BJ (cell line): ENCODE measurements around the gene RPAP3. TPM values are rescaled to one million over a fixed set of nuclear protein-coding genes. Genes with fewer than 3 reads are reported as not detected.

Source experiments
- CTCF ChIA-PET: fragments of 350-600 bp; formaldehyde crosslinking; extraction: SDS; loops from one replicate; lab custom pipeline; 2021; ENCODE audit warnings: antibody characterized with exemption, inconsistent platforms; lab: Yijun Ruan, JAX
- POLR2A ChIA-PET: fragments of 300-600 bp; sonication (Branson Sonifier 250); formaldehyde crosslinking; extraction: SDS; loops from one replicate; lab custom pipeline; 2021; ENCODE audit warnings: antibody characterized with exemption; lab: Charles Lee
- DNase-seq: peaks from one replicate; pipeline ENCODE4 v3.0.0-alpha.2; 2011; ENCODE audit warnings: low read depth
- H3K27me3 ChIP-seq: 2 replicates; pipeline ENCODE4 v1.6.0; 2011; ENCODE audit warnings: low read length; ENCODE audit not compliant: control insufficient read depth, insufficient read depth
- H3K36me3 ChIP-seq: 2 replicates; pipeline ENCODE4 v1.5.1; 2011; ENCODE audit warnings: low read length; ENCODE audit not compliant: control insufficient read depth, insufficient read depth
- H3K4me3 ChIP-seq: 2 replicates; pipeline ENCODE4 v1.5.1; 2011; ENCODE audit warnings: low read depth, mild to moderate bottlenecking, control low read depth, low read length
- polyA plus RNA-seq: library from polyadenylated mRNA; depleted of rRNA; stranded (reverse); fragments of >200 nt; gene quantifications from 2 replicates; pipeline ENCODE4 v1.2.3, GENCODE V29; 2011
- TF ChIP-seq, protein P1 (sequence below): IDR thresholded peaks from 2 replicates; pipeline ENCODE4 v1.5.1; 2011; ENCODE audit warnings: low read depth, mild to moderate bottlenecking, control low read depth, inconsistent platforms, low read length, moderate library complexity; ENCODE audit not compliant: insufficient read depth

Gene RPAP3
- polyA plus RNA-seq, 1 experiment, result 6.1 TPM

DNA sequence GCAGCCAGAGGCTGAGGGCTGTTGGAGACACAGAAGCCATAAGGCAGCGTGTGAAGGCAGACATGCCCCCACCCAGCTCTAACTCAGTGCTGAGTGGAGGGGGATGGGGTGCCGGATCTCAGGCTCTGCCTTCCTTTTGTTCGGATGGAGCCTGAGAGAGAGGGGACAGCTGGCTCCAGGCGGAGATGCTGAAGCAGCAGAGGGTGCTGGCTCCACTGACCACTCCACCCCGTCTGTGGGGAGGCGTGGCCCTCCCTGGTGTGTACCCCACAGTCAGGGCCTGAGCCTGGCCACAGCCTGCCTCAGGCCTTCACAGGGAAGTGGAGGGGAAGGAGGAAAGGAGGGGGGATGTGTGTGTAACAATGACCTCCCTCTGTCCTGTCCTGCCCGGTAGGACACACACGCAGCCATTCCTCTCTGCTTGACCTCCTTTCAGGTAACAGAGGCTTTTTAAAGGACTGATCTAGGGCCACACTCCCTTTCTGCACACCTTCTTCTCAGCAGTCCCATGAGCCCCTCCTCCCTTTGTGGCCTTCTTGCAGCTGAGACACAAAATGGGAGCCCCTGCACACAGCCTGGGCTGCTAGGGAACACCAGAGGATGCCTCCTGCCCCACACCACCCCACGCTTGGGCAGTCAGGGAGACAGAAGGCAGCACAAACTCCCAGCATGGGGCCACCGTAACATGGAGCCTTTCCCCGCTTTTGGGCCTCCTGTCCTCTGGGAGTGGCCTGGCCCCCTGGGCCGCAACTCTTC, 29.1 kb upstream of the RPAP3 start:
- no peaks in the 10 kb centered on the region for H3K36me3 ChIP-seq
- no peak overlapping the region for H3K4me3 ChIP-seq
- DNase-seq, result no peak
- ChIA-PET CTCF (interaction anchor here (2.6 to 17.6 kb wide), 5 partner anchors 8 to 103 kb away, joined by 14 to 454 read pairs (median 30); partner anchors contain the start of gene SLC48A1), POLR2A (no interaction called here)
- TF ChIP-seq, protein P1, sequence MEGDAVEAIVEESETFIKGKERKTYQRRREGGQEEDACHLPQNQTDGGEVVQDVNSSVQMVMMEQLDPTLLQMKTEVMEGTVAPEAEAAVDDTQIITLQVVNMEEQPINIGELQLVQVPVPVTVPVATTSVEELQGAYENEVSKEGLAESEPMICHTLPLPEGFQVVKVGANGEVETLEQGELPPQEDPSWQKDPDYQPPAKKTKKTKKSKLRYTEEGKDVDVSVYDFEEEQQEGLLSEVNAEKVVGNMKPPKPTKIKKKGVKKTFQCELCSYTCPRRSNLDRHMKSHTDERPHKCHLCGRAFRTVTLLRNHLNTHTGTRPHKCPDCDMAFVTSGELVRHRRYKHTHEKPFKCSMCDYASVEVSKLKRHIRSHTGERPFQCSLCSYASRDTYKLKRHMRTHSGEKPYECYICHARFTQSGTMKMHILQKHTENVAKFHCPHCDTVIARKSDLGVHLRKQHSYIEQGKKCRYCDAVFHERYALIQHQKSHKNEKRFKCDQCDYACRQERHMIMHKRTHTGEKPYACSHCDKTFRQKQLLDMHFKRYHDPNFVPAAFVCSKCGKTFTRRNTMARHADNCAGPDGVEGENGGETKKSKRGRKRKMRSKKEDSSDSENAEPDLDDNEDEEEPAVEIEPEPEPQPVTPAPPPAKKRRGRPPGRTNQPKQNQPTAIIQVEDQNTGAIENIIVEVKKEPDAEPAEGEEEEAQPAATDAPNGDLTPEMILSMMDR, result no peak
- H3K27me3 ChIP-seq, result peaks cover 3% of the 10 kb centered on the region; the same call in 1 of the 2 replicates

DNA sequence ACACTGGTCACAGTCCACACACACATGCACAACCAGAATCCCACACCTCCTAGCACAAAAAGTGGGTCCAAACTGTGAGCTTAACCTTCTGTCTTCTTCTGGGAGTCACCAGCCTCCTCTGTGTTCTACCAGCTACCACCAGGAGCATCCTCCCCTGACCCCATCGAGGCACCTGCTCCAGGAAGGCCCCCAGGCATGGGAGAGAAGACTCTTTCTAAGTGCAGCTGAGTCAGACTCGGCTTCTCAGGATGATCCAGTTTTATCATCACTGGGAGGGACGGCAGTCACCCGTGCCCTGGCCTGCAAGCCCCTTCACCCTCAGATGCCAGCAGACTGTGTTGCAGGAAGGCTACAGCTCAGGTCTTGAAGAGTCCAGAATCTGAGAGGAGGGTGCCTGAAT, 27.3 kb upstream of the RPAP3 start:
- CTCF ChIA-PET, result interaction anchor here (0.5 to 17.6 kb wide), 6 partner anchors 10 to 504 kb away, joined by 4 to 454 read pairs (median 22); partner anchors contain the start of gene SLC48A1
- POLR2A ChIA-PET, result no interaction called here

DNA sequence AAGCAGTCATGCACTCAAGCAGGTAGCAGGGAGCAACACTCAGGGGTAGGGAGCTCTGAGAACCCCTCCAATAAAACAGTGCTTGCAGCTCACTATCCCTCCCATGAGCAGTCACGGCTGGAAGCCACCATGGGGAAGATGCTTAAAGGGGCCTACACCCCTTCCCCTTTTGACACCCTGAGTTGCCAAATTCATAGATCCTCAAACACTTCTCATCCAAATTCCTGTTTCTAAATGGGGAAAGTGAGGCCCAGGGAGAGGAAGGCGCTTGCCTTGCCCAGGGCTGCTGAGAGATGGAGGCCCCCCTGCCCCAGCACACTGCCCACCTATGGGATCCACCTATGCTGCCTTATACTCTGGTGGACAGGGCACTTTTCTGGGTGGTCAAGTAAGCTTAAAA, 26.7 kb upstream of the RPAP3 start:
- no peaks in the 10 kb centered on the region for H3K36me3 ChIP-seq
- ChIA-PET CTCF (interaction anchor here (0.5 to 17.6 kb wide), 7 partner anchors 11 to 1001 kb away, joined by 3 to 454 read pairs (median 14); partner anchors contain the start of gene SLC48A1), POLR2A (no interaction called here)
- DNase-seq, result no peak
- TF ChIP-seq, protein P1, result no peak
- peaks cover 3% of the 10 kb centered on the region; the same call in 1 of the 2 replicates for H3K27me3 ChIP-seq
- no peak overlapping the region for H3K4me3 ChIP-seq

More for the DNA sequence above, 27.3 kb upstream of the RPAP3 start:
- TF ChIP-seq, protein P1, result no peak
- H3K4me3 ChIP-seq, result no peak overlapping the region
- DNase-seq, result no peak
- no peaks in the 10 kb centered on the region for H3K36me3 ChIP-seq
- H3K27me3 ChIP-seq, result peaks cover 3% of the 10 kb centered on the region; the same call in 1 of the 2 replicates

DNA sequence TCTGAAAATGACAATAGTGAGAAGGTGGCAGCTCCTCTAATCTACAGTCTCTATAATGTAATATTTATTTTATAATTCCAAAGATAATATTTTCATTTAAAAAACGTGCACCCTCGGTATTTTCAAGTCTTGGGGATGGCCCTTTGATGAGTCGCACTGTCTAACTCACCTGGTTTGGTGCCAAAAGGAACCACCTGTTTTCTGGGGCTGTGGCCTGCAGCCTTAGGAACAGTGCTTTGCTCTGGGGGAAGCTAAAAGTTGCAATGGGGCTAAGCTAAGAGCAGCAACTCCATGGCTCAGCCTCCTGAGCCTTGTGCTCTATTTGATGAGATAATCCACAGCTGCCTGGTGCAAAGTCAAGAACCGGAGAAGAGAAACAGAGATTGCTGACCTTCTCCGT, 25.9 kb upstream of the RPAP3 start:
- TF ChIP-seq, protein P1, result no peak
- Histone ChIP-seq H3K36me3 (no peaks in the 10 kb centered on the region), H3K27me3 (peaks cover 3% of the 10 kb centered on the region; the same call in 1 of the 2 replicates), H3K4me3 (no peak overlapping the region)
- no peak for DNase-seq
- ChIA-PET POLR2A (no interaction called here), CTCF (interaction anchor here (0.6 to 20.1 kb wide), 8 partner anchors 10 to 1001 kb away, joined by 3 to 387 read pairs (median 22); partner anchors contain the start of gene SLC48A1)

DNA sequence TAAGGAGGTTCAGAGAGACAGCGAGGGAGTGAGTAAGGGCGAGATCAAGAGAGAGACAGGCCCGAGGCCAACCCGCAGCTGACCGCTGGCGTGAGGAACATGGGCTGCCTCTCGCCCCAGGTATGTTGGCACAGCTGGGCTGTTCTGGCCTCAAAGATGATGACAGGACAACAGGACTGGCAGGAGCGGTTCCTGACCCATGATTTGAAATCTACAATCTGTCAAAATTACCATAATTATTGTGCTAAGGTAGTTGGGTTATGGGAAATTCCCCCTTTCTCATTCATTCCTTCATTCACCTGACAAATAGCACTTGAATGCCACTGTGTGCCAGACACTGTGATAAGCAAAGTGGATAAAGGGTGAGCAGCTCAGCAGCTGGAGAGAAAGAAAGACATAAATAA, 24.5 kb upstream of the RPAP3 start:
- peaks cover 3% of the 10 kb centered on the region; the same call in 1 of the 2 replicates for H3K27me3 ChIP-seq
- POLR2A ChIA-PET, result no interaction called here
- TF ChIP-seq, protein P1, result no peak
- no peaks in the 10 kb centered on the region for H3K36me3 ChIP-seq
- CTCF ChIA-PET, result interaction anchor here (1.5 to 20.1 kb wide), 5 partner anchors 12 to 108 kb away, joined by 6 to 387 read pairs (median 64); partner anchors contain the start of gene SLC48A1
- H3K4me3 ChIP-seq, result no peak overlapping the region
- DNase-seq, result no peak
